A549 (cell line): ENCODE results near the gene HUNK. TPM values are rescaled to one million over a fixed set of nuclear protein-coding genes. Genes with fewer than 3 reads are reported as not detected.

ENCODE experiments used
- ATAC-seq, 2 experiments: fragments of 200-7000 bp in 1 of 2; fragments of >200 bp in 1 of 2; cut with Nextera tagmentation in 1 of 2; cut with Tn5 transposase in 1 of 2; 3 replicates each; pipeline versions ENCODE4 v1.8.0 to v1.9.1; 2018 to 2020; ENCODE audit warnings: mild to moderate bottlenecking in 1 of 2, moderate library complexity in 1 of 2
- CTCF ChIA-PET: fragments of 300-600 bp; sonication (Branson Sonifier 250); formaldehyde crosslinking; extraction: SDS; loops from one replicate; lab custom pipeline; 2021; ENCODE audit warnings: antibody characterized with exemption, inconsistent platforms; lab: Yijun Ruan, JAX
- POLR2A ChIA-PET: fragments of 350-600 bp; formaldehyde crosslinking; extraction: SDS; loops from one replicate; lab custom pipeline; 2021; ENCODE audit warnings: antibody characterized with exemption, inconsistent platforms; lab: Yijun Ruan, JAX
- DNase-seq, 2 experiments: peaks; one replicate each; pipeline versions ENCODE4 v3.0.0 to v3.0.0-alpha.2; 2011 to 2016; ENCODE audit warnings: low read depth in 1 of 2, low spot score in 1 of 2
- FAIRE-seq: peaks from 2 replicates; lab custom pipeline; 2011; peaks lifted over from hg19 to GRCh38; lab: Jason Lieb, UNC
- H3K27ac ChIP-seq, 2 experiments: fragments of >200 bp; sonication (Bioruptor Twin); formaldehyde crosslinking; 3 replicates each; pipeline ENCODE4 v1.5.1; 2016 to 2017
- H3K4me1 ChIP-seq: fragments of >200 bp; sonication (Bioruptor Twin); formaldehyde crosslinking; 3 replicates; pipeline ENCODE4 v1.6.1; 2016
- H3K4me2 ChIP-seq: fragments of >200 bp; sonication (Bioruptor Twin); formaldehyde crosslinking; 3 replicates; pipeline ENCODE4 v1.6.1; 2016
- H3K4me3 ChIP-seq: fragments of >200 bp; sonication (Bioruptor Twin); formaldehyde crosslinking; 3 replicates; pipeline ENCODE4 v1.5.1; 2016
- H3K9me3 ChIP-seq: fragments of >200 bp; sonication (Bioruptor Twin); formaldehyde crosslinking; 3 replicates; pipeline ENCODE4 v1.6.1; 2016
- CEBPB ChIP-seq, 2 experiments: fragments of >200 bp in 1 of 2; sonication (Bioruptor Twin) in 1 of 2; formaldehyde crosslinking in 1 of 2; IDR thresholded peaks; 2 replicates each; pipeline ENCODE4 v1.6.1; 2012 to 2016
- CHD4 ChIP-seq: fragments of 200-600 bp; sonication (generic); IDR thresholded peaks from 2 replicates; pipeline ENCODE4 v1.6.1; 2016; ENCODE audit warnings: antibody characterized with exemption, mild to moderate bottlenecking, borderline replicate concordance
- E2F6 ChIP-seq: IDR thresholded peaks from 2 replicates; pipeline ENCODE4 v1.6.1; 2012; ENCODE audit warnings: low read depth, borderline replicate concordance
- EHMT2 ChIP-seq: fragments of 200-600 bp; sonication (generic); IDR thresholded peaks from 2 replicates; pipeline ENCODE4 v1.6.1; 2016; ENCODE audit warnings: antibody characterized with exemption, low read depth, mild to moderate bottlenecking, moderate library complexity
- ELK1 ChIP-seq: fragments of 150-350 bp; IDR thresholded peaks from 2 replicates; pipeline ENCODE4 v1.6.1; 2014; ENCODE audit warnings: low read depth, mild to moderate bottlenecking, low read length
- FOXS1 ChIP-seq: fragments of 250-450 bp; sonication (Bioruptor Pico); IDR thresholded peaks from 2 replicates; pipeline ENCODE4 v1.5.0; 2020; ENCODE audit warnings: mild to moderate bottlenecking, moderate library complexity
- HMGXB4 ChIP-seq: fragments of 250-450 bp; sonication (Bioruptor Pico); IDR thresholded peaks from 2 replicates; pipeline ENCODE4 v1.5.0; 2021; ENCODE audit warnings: mild to moderate bottlenecking, moderate library complexity, borderline replicate concordance
- HOXA7 ChIP-seq: fragments of 250-450 bp; sonication (Bioruptor Pico); IDR thresholded peaks from 2 replicates; pipeline ENCODE4 v1.5.0; 2020; ENCODE audit warnings: mild to moderate bottlenecking, moderate library complexity
- JUN ChIP-seq, 2 experiments: fragments of >200 bp; sonication (Bioruptor Twin); formaldehyde crosslinking; IDR thresholded peaks; 2 replicates in 1 of 2; 3 replicates in 1 of 2; pipeline ENCODE4 v1.6.1; 2016 to 2017
- JUNB ChIP-seq: fragments of >200 bp; sonication (Bioruptor Twin); formaldehyde crosslinking; IDR thresholded peaks from 2 replicates; pipeline ENCODE4 v1.6.1; 2016
- KDM5A ChIP-seq: fragments of 200-600 bp; sonication (generic); IDR thresholded peaks from 2 replicates; pipeline ENCODE4 v1.6.1; 2016; ENCODE audit warnings: antibody characterized with exemption, mild to moderate bottlenecking
- MYC ChIP-seq: IDR thresholded peaks from 2 replicates; pipeline ENCODE4 v1.6.1; 2012; ENCODE audit warnings: mild to moderate bottlenecking, inconsistent platforms, low read length, improper control_type of control experiment, borderline replicate concordance
- NFE2L2 ChIP-seq: fragments of 150-350 bp; conservative IDR thresholded peaks from 2 replicates; pipeline ENCODE4 v1.6.1; 2014; ENCODE audit warnings: low read length
- NPAS2 ChIP-seq: fragments of 250-450 bp; sonication (Bioruptor Pico); IDR thresholded peaks from 2 replicates; pipeline ENCODE4 v1.8.0; 2022; ENCODE audit warnings: mild to moderate bottlenecking, moderate library complexity, borderline replicate concordance
- PHF8 ChIP-seq: fragments of 200-600 bp; sonication (generic); IDR thresholded peaks from 2 replicates; pipeline ENCODE4 v1.6.1; 2016; ENCODE audit warnings: low read depth, mild to moderate bottlenecking, antibody characterized with exemption, moderate library complexity, borderline replicate concordance
- POLR2AphosphoS2 ChIP-seq: conservative IDR thresholded peaks from 2 replicates; pipeline ENCODE4 v1.6.1; 2012; ENCODE audit warnings: low read length, improper control_type of control experiment, inconsistent platforms
- RFX5 ChIP-seq: fragments of 450-650 bp; IDR thresholded peaks from 2 replicates; pipeline ENCODE4 v1.7.1; 2014; ENCODE audit warnings: antibody characterized with exemption, mild to moderate bottlenecking, moderate library complexity
- RNF2 ChIP-seq: fragments of 200-600 bp; sonication (generic); IDR thresholded peaks from 2 replicates; pipeline ENCODE4 v1.6.1; 2016; ENCODE audit warnings: low read depth, mild to moderate bottlenecking, antibody characterized with exemption, moderate library complexity, borderline replicate concordance
- SMC3 ChIP-seq: fragments of >200 bp; sonication (Bioruptor Twin); formaldehyde crosslinking; IDR thresholded peaks from 3 replicates; pipeline ENCODE4 v1.6.1; 2018; ENCODE audit warnings: inconsistent platforms
- ZFP36 ChIP-seq: fragments of 450-650 bp; IDR thresholded peaks from 2 replicates; pipeline ENCODE4 v1.6.1; 2014; ENCODE audit warnings: borderline replicate concordance; ENCODE audit not compliant: partially characterized antibody
- ZNF302 ChIP-seq: fragments of 250-450 bp; sonication (Bioruptor Pico); IDR thresholded peaks from 2 replicates; pipeline ENCODE4 v1.9.0; 2021; ENCODE audit warnings: inconsistent platforms, mild to moderate bottlenecking, moderate library complexity
- ZSCAN20 ChIP-seq: fragments of 250-450 bp; sonication (Bioruptor Pico); IDR thresholded peaks from 2 replicates; pipeline ENCODE4 v1.8.0; 2022; ENCODE audit warnings: mild to moderate bottlenecking, moderate library complexity
- WGBS: methylation state at CpG from one replicate; pipeline ENCODE4 v1.1.6; 2017; ENCODE audit errors: missing lambda C conversion rate; 5-methylcytosine and 5-hydroxymethylcytosine counted together
- polyA plus RNA-seq, 4 experiments: library from polyadenylated mRNA; depleted of rRNA in 3 of 4; stranded (reverse); fragments of >200 nt; fragmentation: RNase III in 1 of 4; extraction: RNeasy Plus Mini Kit Qiagen cat#74134 plus additional on column Dnase treatment in 1 of 4; gene quantifications; 2 replicates in 3 of 4; 3 replicates in 1 of 4; pipeline ENCODE4 v1.2.3, GENCODE V29; 2011 to 2017

HUNK gene
- polyA plus RNA-seq, 2 of the 4 experiments (the other 2 are of a cell fraction), result 0.44 to 0.52 TPM

- no peak for ATAC-seq
- POLR2A ChIA-PET, result no interaction called here
- Histone ChIP-seq H3K4me2 (no peak overlapping the region), H3K4me1 (no peaks in the 10 kb centered on the region), H3K4me3 (no peak overlapping the region), H3K9me3 (no peaks in the 10 kb centered on the region), H3K27ac (no peak overlapping the region)
- CTCF ChIA-PET, result interaction anchor here (0.6 kb wide), 1 partner anchor 9 kb away, joined by 4 read pairs; no protein-coding TSS in a partner anchor
- FAIRE-seq, result no peak
- 65% methylated on average over 6 of the region's 7 CpGs for WGBS
- no peak for DNase-seq
- TF ChIP-seq MYC (no peak), KDM5A (no peak), EHMT2 (no peak), ZFP36 (no peak), CHD4 (no peak), NFE2L2 (no peak), RNF2 (no peak)
- TF ChIP-seq, all 56 proteins: peak for 0
Observed at GRCh38 chr21:31929548-31929947, 56.7 kb downstream of the HUNK start.

GRCh38 chr21:31930001-31930400 is 57.2 kb downstream of the HUNK start:
- no peaks in the 10 kb centered on the region for H3K9me3 ChIP-seq
- WGBS, result 76% methylated on average over 6 of the region's 7 CpGs
- ATAC-seq (no peak), FAIRE-seq (no peak), DNase-seq (no peak)
- H3K4me2 ChIP-seq, result no peak overlapping the region
- H3K4me3 ChIP-seq, result no peak overlapping the region
- ChIA-PET POLR2A (no interaction called here), CTCF (interaction anchor here (0.6 kb wide), 1 partner anchor 9 kb away, joined by 4 read pairs; no protein-coding TSS in a partner anchor)
- no peaks in the 10 kb centered on the region for H3K4me1 ChIP-seq
- no peak for TF ChIP-seq E2F6
- no peak for TF ChIP-seq RFX5
- no peak for TF ChIP-seq ZFP36
- no peak for TF ChIP-seq ZSCAN20
- no peak for TF ChIP-seq PHF8
- no peak for TF ChIP-seq CEBPB (IDR thresholded peaks at IDR 0.05)
- no peak for TF ChIP-seq SMC3
- H3K27ac ChIP-seq, result no peak overlapping the region

GRCh38 chr21:31931644-31932469 is 59.0 kb downstream of the HUNK start:
- ChIA-PET POLR2A (no interaction called here), CTCF (no interaction called here)
- no peak for TF ChIP-seq PHF8
- TF ChIP-seq ZNF302 (CRISPR knock-in tag), result no peak
- no peak for TF ChIP-seq FOXS1
- no peak for TF ChIP-seq POLR2AphosphoS2
- TF ChIP-seq HMGXB4 (CRISPR knock-in tag), result no peak
- no peak for TF ChIP-seq JUNB
- TF ChIP-seq ZSCAN20, result no peak
- TF ChIP-seq JUN (IDR thresholded peaks at IDR 0.05), result no peak
- no peak for TF ChIP-seq NPAS2 (CRISPR knock-in tag)
- no peak for TF ChIP-seq EHMT2
- TF ChIP-seq HOXA7 (CRISPR knock-in tag), result no peak
- TF ChIP-seq ELK1, result no peak
- H3K4me3 ChIP-seq, result no peak overlapping the region
- no peak for DNase-seq
- 76% methylated on average over 20 of the region's 23 CpGs for WGBS
- no peak overlapping the region for H3K27ac ChIP-seq
- no peak for FAIRE-seq
- H3K9me3 ChIP-seq, result no peaks in the 10 kb centered on the region
- no peaks in the 10 kb centered on the region for H3K4me1 ChIP-seq
- no peak for ATAC-seq
- H3K4me2 ChIP-seq, result no peak overlapping the region
